GM20431 (cell line): ENCODE data around the gene TSACC.

Source experiments
- in situ Hi-C: fragments of 300-500 bp; cut with MseI, MboI; formaldehyde crosslinking; loops from one replicate; pipeline ENCODE4 v1.15.0; 2020; ENCODE audit warnings: low sequenced_read_pairs; ENCODE audit not compliant: unreplicated experiment

The TSACC gene

GRCh38 chr1:156389311-156389710 lies 51.0 kb downstream of the TSACC start:
- in situ Hi-C loops = loop anchor here (5.0 kb wide), 1 partner anchor 53 kb away; no protein-coding TSS in a partner anchor

GRCh38 chr1:156390469-156391365 lies 52.4 kb downstream of the TSACC start:
- in situ Hi-C loops = no loop called here

GRCh38 chr1:156391366-156391677 lies 53.0 kb downstream of the TSACC start:
- in situ Hi-C loops = no loop called here

GRCh38 chr1:156391701-156392100 lies 53.4 kb downstream of the TSACC start:
- in situ Hi-C loops = no loop called here

- in situ Hi-C loops = no loop called here
These were observed 54.1 kb downstream of the TSACC start for GRCh38 chr1:156392452-156392853.

- in situ Hi-C loops = no loop called here
These were observed 54.8 kb downstream of the TSACC start for GRCh38 chr1:156393095-156393494.

GRCh38 chr1:156394082-156394481 lies 55.8 kb downstream of the TSACC start:
- in situ Hi-C loops = no loop called here

GRCh38 chr1:156394835-156395461 lies 56.6 kb downstream of the TSACC start:
- in situ Hi-C loops = no loop called here
